Caco-2 (cell line): ENCODE results near the gene DCT. TPM values are rescaled to one million over a fixed set of nuclear protein-coding genes. Genes with fewer than 3 reads are reported as not detected.

Experiments used
- BruUV-seq: library from RNA; stranded (reverse); fragments of 400-500 nt; replicated peaks from 2 replicates; lab custom pipeline; 2021; lab: Mats Ljungman, UMichigan
- CTCF ChIA-PET: fragments of 300-600 bp; sonication (Branson Sonifier 250); formaldehyde crosslinking; loops from one replicate; lab custom pipeline; 2022; ENCODE audit warnings: antibody characterized with exemption; lab: Charles Lee
- POLR2A ChIA-PET: fragments of 300-600 bp; sonication (Branson Sonifier 250); formaldehyde crosslinking; loops from one replicate; lab custom pipeline; 2022; ENCODE audit warnings: antibody characterized with exemption; lab: Charles Lee
- DNase-seq, 2 experiments: peaks; one replicate each; pipeline versions ENCODE4 v3.0.0 to v3.0.0-alpha.2; 2020 to 2022
- H3K27me3 ChIP-seq: replicated peaks from 2 replicates; pipeline ENCODE4 v1.6.0; 2011; ENCODE audit warnings: low read length; ENCODE audit not compliant: control insufficient read depth, insufficient read depth
- H3K36me3 ChIP-seq: 2 replicates; pipeline ENCODE4 v1.5.1; 2011; ENCODE audit warnings: low read length; ENCODE audit not compliant: control insufficient read depth, insufficient read depth
- H3K4me1 ChIP-seq: fragments of 250-450 bp; sonication (Bioruptor Pico); 2 replicates; pipeline ENCODE4 v1.5.1; 2020; ENCODE audit warnings: mild to moderate bottlenecking
- H3K4me3 ChIP-seq: 2 replicates; pipeline ENCODE4 v1.5.1; 2011; ENCODE audit warnings: low read depth, mild to moderate bottlenecking, control low read depth, low read length
- H3K9me3 ChIP-seq: fragments of 250-450 bp; sonication (Bioruptor Pico); 2 replicates; pipeline ENCODE4 v1.5.1; 2020; ENCODE audit warnings: mild to moderate bottlenecking, moderate library complexity
- H3K27ac Mint-ChIP-seq: one replicate; pipeline ENCODE4 v1.8.0; 2022; ENCODE audit warnings: mixed read lengths; ENCODE audit not compliant: unreplicated experiment
- H3K27me3 Mint-ChIP-seq: one replicate; pipeline ENCODE4 v1.8.0; 2022; ENCODE audit warnings: mixed read lengths; ENCODE audit not compliant: insufficient read depth, unreplicated experiment
- H3K36me3 Mint-ChIP-seq: one replicate; pipeline ENCODE4 v1.8.0; 2022; ENCODE audit warnings: mild to moderate bottlenecking, mixed read lengths; ENCODE audit not compliant: insufficient read depth, unreplicated experiment
- H3K4me1 Mint-ChIP-seq: one replicate; pipeline ENCODE4 v1.8.0; 2022; ENCODE audit warnings: low read depth, mixed read lengths; ENCODE audit not compliant: unreplicated experiment
- H3K4me3 Mint-ChIP-seq: one replicate; pipeline ENCODE4 v1.8.0; 2022; ENCODE audit warnings: mild to moderate bottlenecking, moderate library complexity, mixed read lengths; ENCODE audit not compliant: unreplicated experiment
- H3K9me3 Mint-ChIP-seq: one replicate; pipeline ENCODE4 v1.8.0; 2022; ENCODE audit warnings: mixed read lengths; ENCODE audit not compliant: unreplicated experiment
- CTCF ChIP-seq, 2 experiments: fragments of 200-600 bp in 1 of 2; IDR thresholded peaks; 1 replicate in 1 of 2; 2 replicates in 1 of 2; pipeline versions ENCODE4 v1.5.1 to v1.8.0; 2011 to 2022; ENCODE audit warnings: antibody characterized with exemption in 1 of 2, control low read depth in 1 of 2, inconsistent platforms in 1 of 2, low read depth in 1 of 2, low read length in 1 of 2, mild to moderate bottlenecking in 1 of 2, moderate library complexity in 1 of 2; ENCODE audit not compliant: insufficient read depth in 1 of 2, severe bottlenecking in 1 of 2, unreplicated experiment in 1 of 2
- intact Hi-C: fragments of 100-400 bp; cut with micrococcal nuclease; formaldehyde crosslinking; loops from one replicate; pipeline ENCODE4 v1.10.0; 2022; ENCODE audit not compliant: unreplicated experiment
- total RNA-seq: library from RNA; stranded (reverse); gene quantifications from 2 replicates; pipeline ENCODE4 v1.2.3, GENCODE V29; 2022

The DCT gene
- total RNA-seq, 1 experiment from 2014 or later, result not detected

- Mint-ChIP-seq H3K36me3 (no peaks in the 10 kb centered on the region), H3K9me3 (no peaks in the 10 kb centered on the region), H3K4me3 (no peak overlapping the region), H3K27ac (no peak overlapping the region), H3K27me3 (peaks cover 22% of the 10 kb centered on the region), H3K4me1 (no peaks in the 10 kb centered on the region)
- TF ChIP-seq CTCF (IDR thresholded peaks at IDR 0.05; ENCODE audit: insufficient read depth in 1 of 2, low read depth in 1 of 2, low read length in 1 of 2, severe bottlenecking in 1 of 2, unreplicated experiment in 1 of 2), result no peak
- no peaks in the 10 kb centered on the region; the same call in none of the 2 replicates for H3K27me3 ChIP-seq
- no peaks in the 10 kb centered on the region for H3K4me1 ChIP-seq
- no peak overlapping the region for H3K4me3 ChIP-seq
- no peak for DNase-seq
- ChIA-PET POLR2A (no interaction called here), CTCF (no interaction called here)
- intact Hi-C loops, result no loop called here
- H3K36me3 ChIP-seq, result no peaks in the 10 kb centered on the region
- no peaks in the 10 kb centered on the region for H3K9me3 ChIP-seq
- BruUV-seq, result no TSS peak
Measured at GRCh38 chr13:94387047-94387446, 92.4 kb downstream of the DCT start.

Other genes starting within 250 kb of the DCT start
- gene TGDS, start 116.5 kb upstream of the DCT start, total RNA-seq, result 22.0 and 22.8 TPM in 2 replicates
- gene GPR180, start 122.2 kb upstream of the DCT start, total RNA-seq, result 6.4 and 7.1 TPM in 2 replicates
- 0.14 TPM in 1 of 2 replicates, not detected in the other for gene SOX21, start 232.9 kb upstream of the DCT start, total RNA-seq